IPS DF 6.9 (cell line): ENCODE measurements around the gene PIP5K1C.

Experiments
- DNase-seq: peaks from one replicate; pipeline ENCODE4 v3.0.0-alpha.2; 2013; ENCODE audit warnings: low read depth, low spot score
- H3K27ac ChIP-seq: one replicate; pipeline ENCODE4 v1.5.1; 2013; ENCODE audit warnings: low read length, control low read depth
- H3K27me3 ChIP-seq: 2 replicates; pipeline ENCODE4 v1.6.1; 2013; ENCODE audit warnings: mild to moderate bottlenecking, low read length; ENCODE audit not compliant: control insufficient read depth, insufficient read depth
- H3K36me3 ChIP-seq: 2 replicates; pipeline ENCODE4 v1.6.1; 2013; ENCODE audit warnings: low read length; ENCODE audit not compliant: control insufficient read depth, insufficient read depth
- H3K4me1 ChIP-seq: 2 replicates; pipeline ENCODE4 v1.6.1; 2013; ENCODE audit warnings: low read length; ENCODE audit not compliant: control insufficient read depth, insufficient read depth
- H3K4me3 ChIP-seq: 2 replicates; pipeline ENCODE4 v1.5.1; 2013; ENCODE audit warnings: mild to moderate bottlenecking, low read length
- H3K9me3 ChIP-seq: 2 replicates; pipeline ENCODE4 v1.6.1; 2013; ENCODE audit warnings: low read length, inconsistent platforms; ENCODE audit not compliant: control insufficient read depth, insufficient read depth
- WGBS: extraction: QIAGEN DNeasy Blood & Tissue Kit; methylation state at CpG from one replicate; pipeline ENCODE4 v1.1.7; 2013; ENCODE audit warnings: mixed read lengths, missing lambda C conversion rate; ENCODE audit not compliant: insufficient read length, insufficient coverage; 5-methylcytosine and 5-hydroxymethylcytosine counted together

Gene PIP5K1C

DNA sequence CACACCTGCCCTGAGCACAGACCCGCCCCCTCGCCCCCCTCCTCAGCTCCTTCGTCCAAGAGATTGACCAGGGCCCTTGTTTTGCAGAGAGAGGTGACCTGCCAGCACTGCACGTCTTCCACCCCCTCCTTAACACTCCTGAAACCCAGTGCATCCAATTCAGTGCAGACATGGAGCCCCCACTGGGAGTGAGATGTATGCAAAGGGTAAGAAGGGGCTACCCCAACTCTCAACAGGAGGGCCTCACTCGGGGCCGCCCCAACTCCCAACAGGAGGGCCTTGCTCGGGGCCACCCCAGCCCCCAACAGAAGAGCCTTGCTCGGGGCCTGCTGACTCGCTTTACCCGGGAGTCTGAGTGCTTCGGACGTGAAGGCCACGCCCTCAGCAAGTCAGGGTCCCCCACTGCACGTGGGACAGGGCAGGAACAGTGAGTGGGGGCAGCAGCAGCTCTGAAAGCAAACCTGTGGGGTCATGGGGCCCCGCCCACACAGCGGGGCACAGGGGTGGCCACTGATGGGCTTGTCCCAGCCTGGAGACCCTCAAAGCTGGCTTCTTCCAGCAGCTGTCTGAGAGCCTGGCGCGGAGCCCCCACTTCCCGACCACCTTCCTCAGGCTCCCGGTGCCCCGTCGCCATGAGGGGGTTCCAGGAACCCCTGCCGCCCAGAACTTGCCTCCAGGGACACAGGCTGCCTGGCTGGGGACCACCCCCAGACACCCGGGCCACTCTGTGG, 79.3 kb downstream of the PIP5K1C start:
- no CpG with 5 or more reads among the region's 24 CpGs for WGBS
- Histone ChIP-seq H3K27ac (no peak overlapping the region), H3K4me1 (no peaks in the 10 kb centered on the region; the same call in 1 of the 2 replicates), H3K27me3 (no peaks in the 10 kb centered on the region), H3K36me3 (peaks cover 6% of the 10 kb centered on the region), H3K4me3 (no peak overlapping the region), H3K9me3 (no peaks in the 10 kb centered on the region)
- no peak for DNase-seq

DNA sequence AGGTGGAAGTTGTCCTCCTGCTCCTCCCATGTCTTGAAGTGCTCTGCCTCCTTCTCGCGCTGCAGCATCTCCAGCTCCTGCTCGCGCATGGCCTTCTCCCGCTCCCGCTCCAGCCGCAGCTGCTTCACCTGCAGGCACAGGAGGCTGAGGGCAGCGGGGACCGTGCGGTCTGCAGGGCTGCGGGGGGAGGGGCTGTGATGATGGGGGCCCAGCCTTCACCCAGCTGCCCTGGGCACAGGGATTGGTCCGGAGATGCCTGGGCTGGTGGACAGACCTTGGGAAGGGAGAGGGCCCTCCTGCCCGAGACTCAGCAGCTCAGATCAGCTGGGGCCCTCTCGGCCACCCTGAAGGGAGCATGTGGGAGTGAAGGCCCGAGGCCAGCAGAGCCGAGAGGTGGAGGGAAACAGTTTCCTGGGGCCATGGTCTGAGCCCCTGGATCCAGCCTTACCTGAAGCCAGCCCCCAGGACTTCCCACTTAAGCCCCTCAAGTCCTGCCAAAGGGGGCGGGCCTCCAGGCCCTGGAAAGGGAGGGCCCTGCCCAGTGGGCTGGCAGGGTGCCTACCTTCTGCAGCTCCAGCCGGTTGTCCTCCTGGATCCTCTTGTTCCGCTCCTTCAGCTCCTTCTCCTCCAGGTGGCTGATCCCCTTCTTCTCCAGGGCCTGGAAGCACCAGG, 80.0 kb downstream of the PIP5K1C start:
- H3K36me3 ChIP-seq, result peaks cover 10% of the 10 kb centered on the region
- WGBS, result no CpG with 5 or more reads among the region's 19 CpGs

GRCh38 chr19:3619631-3620012, 80.6 kb downstream of the PIP5K1C start:
- Histone ChIP-seq H3K4me3 (no peak overlapping the region), H3K4me1 (no peaks in the 10 kb centered on the region; the same call in 1 of the 2 replicates), H3K27ac (no peak overlapping the region), H3K9me3 (no peaks in the 10 kb centered on the region), H3K36me3 (peaks cover 12% of the 10 kb centered on the region), H3K27me3 (no peaks in the 10 kb centered on the region)
- WGBS, result no CpG with 5 or more reads among the region's 17 CpGs
- DNase-seq, result no peak

More for the DNA sequence above, 80.0 kb downstream of the PIP5K1C start:
- no peak overlapping the region for H3K27ac ChIP-seq
- no peaks in the 10 kb centered on the region for H3K9me3 ChIP-seq
- no peak for DNase-seq
- no peaks in the 10 kb centered on the region; the same call in 1 of the 2 replicates for H3K4me1 ChIP-seq
- no peaks in the 10 kb centered on the region for H3K27me3 ChIP-seq
- no peak overlapping the region for H3K4me3 ChIP-seq

GRCh38 chr19:3618811-3619630, 81.2 kb downstream of the PIP5K1C start:
- no peak for DNase-seq
- H3K27ac ChIP-seq, result no peak overlapping the region
- H3K9me3 ChIP-seq, result no peaks in the 10 kb centered on the region
- H3K36me3 ChIP-seq, result peaks cover 12% of the 10 kb centered on the region
- no CpG with 5 or more reads among the region's 31 CpGs for WGBS
- no peaks in the 10 kb centered on the region for H3K27me3 ChIP-seq
- H3K4me1 ChIP-seq, result no peaks in the 10 kb centered on the region; the same call in 1 of the 2 replicates
- H3K4me3 ChIP-seq, result no peak overlapping the region

- no CpG with 5 or more reads among the region's 31 CpGs for WGBS
- Histone ChIP-seq H3K36me3 (peaks cover 7% of the 10 kb centered on the region; the same call in 1 of the 2 replicates), H3K27ac (no peak overlapping the region), H3K4me3 (no peak overlapping the region), H3K4me1 (no peaks in the 10 kb centered on the region; the same call in 1 of the 2 replicates), H3K27me3 (no peaks in the 10 kb centered on the region), H3K9me3 (no peaks in the 10 kb centered on the region)
- DNase-seq, result no peak
These were observed 82.0 kb downstream of the PIP5K1C start for GRCh38 chr19:3618144-3618810.

DNA sequence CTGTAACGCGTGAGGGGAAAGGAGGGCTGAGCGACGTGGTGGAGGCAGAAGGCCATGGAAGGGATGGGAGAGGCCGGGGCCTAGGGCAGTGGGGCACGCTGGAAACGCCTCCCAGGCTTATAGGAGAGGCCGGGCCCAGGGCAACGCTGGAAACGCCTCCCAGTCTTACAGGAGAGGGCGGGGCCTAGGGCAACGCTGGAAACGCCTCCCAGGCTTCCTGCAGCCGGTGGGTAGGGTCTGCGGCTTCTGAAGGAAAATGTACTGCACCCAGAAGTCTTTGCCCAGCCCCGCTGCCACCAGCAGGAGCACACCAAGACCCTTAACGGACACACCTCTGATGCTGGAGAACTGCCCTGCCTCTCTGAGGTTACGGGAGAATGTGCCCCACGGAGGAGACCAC, 82.8 kb downstream of the PIP5K1C start:
- DNase-seq, result no peak
- H3K4me3 ChIP-seq, result no peak overlapping the region
- WGBS, result no CpG with 5 or more reads among the region's 19 CpGs
- H3K4me1 ChIP-seq, result no peaks in the 10 kb centered on the region; the same call in 1 of the 2 replicates
- no peak overlapping the region for H3K27ac ChIP-seq
- H3K9me3 ChIP-seq, result no peaks in the 10 kb centered on the region
- no peaks in the 10 kb centered on the region for H3K27me3 ChIP-seq
- peaks cover 7% of the 10 kb centered on the region; the same call in 1 of the 2 replicates for H3K36me3 ChIP-seq

DNA sequence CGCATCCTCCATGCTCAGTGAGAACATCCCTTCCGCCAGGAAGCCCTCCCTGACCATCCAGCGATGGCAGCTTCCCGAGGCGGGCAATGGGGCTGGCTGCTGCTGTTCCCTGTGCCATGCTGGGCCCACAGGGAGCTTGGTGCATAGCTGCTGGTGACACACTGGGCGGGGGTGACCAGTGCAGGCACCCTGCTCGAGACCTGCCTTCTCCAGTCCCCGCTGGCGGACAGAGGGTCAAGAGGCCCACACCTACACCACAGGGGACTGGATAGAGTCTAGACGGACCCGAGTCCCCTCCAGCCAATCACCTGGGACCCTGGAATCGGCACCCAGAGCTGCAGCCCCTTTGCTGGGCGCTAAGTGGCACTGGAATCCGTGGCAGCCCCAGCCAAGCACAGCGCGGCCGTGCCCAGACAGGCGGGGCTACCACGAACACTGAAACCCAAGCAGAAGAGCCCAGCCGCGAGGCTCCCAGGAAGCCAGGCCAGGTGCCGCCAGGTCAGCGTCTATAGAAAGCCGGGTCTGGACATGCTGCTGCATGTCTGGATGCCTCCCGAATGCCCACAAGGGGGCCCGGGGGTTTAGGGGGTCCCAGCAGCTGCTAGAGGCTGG, 84.6 kb downstream of the PIP5K1C start:
- Histone ChIP-seq H3K36me3 (peaks cover 18% of the 10 kb centered on the region), H3K27me3 (no peaks in the 10 kb centered on the region), H3K27ac (no peak overlapping the region), H3K4me3 (no peak overlapping the region), H3K9me3 (no peaks in the 10 kb centered on the region), H3K4me1 (no peaks in the 10 kb centered on the region; the same call in 1 of the 2 replicates)
- no CpG with 5 or more reads among the region's 26 CpGs for WGBS
- DNase-seq, result no peak

GRCh38 chr19:3614858-3615505, 85.3 kb downstream of the PIP5K1C start:
- H3K36me3 ChIP-seq, result peaks cover 18% of the 10 kb centered on the region
- no CpG with 5 or more reads among the region's 18 CpGs for WGBS
- H3K27me3 ChIP-seq, result no peaks in the 10 kb centered on the region
- no peaks in the 10 kb centered on the region for H3K9me3 ChIP-seq
- H3K4me3 ChIP-seq, result no peak overlapping the region
- no peak for DNase-seq
- no peak overlapping the region for H3K27ac ChIP-seq
- no peaks in the 10 kb centered on the region; the same call in 1 of the 2 replicates for H3K4me1 ChIP-seq

DNA sequence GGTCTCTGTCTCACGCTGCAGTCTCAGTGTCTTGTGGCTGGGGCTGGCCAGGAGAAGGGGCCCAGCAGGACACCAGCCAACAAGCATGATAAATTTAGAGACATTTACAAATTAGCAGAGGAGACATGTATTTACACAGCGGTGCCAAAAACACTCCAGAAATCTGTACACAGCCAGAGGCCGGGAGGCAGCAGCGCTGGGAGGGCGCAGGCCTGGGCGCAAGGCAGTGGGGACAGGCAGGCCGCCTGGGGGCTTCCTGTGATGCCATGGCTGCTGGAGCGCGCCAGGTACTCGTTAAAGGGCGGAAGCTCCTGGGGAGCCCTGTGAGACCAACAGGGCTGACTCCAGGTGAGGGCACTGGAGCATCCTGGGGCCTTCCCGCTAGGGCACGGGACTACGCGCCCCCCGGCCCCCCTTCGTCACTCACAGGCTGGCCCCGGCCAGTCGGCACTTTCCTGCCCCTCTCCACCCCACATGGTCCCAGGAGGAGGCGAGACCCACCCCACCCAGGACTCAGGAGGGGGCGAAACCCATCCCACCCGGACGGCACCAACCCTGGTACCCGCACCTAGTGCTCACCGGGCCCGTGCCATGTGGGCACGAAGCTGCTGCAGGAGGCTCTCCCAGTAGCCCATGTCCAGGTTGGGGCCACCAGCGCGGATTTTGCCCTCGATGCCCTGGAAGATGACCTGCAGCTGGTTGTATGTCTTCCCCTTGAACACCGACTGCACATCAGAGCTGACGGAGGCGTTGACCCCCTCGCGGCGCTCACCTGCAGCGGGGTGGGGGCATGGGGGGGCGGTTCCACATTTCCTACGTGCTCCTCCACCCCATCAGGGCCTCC, 86.2 kb downstream of the PIP5K1C start:
- no peak overlapping the region for H3K4me3 ChIP-seq
- peaks cover 18% of the 10 kb centered on the region for H3K36me3 ChIP-seq
- no peak overlapping the region for H3K27ac ChIP-seq
- DNase-seq, result no peak
- no peaks in the 10 kb centered on the region for H3K27me3 ChIP-seq
- WGBS, result no CpG with 5 or more reads among the region's 39 CpGs
- H3K4me1 ChIP-seq, result no peaks in the 10 kb centered on the region; the same call in 1 of the 2 replicates
- no peaks in the 10 kb centered on the region for H3K9me3 ChIP-seq
